ENCODE measurements around the gene DNAJB6. TPM values are rescaled to one million over a fixed set of nuclear protein-coding genes. Genes with fewer than 3 reads are reported as not detected.
A peak's percentile ranks its signal among the peaks of the same experiment; 100 is the strongest.

Gene DNAJB6
- total RNA-seq, 1 experiment from 2014 or later: 82.5 TPM

DNA sequence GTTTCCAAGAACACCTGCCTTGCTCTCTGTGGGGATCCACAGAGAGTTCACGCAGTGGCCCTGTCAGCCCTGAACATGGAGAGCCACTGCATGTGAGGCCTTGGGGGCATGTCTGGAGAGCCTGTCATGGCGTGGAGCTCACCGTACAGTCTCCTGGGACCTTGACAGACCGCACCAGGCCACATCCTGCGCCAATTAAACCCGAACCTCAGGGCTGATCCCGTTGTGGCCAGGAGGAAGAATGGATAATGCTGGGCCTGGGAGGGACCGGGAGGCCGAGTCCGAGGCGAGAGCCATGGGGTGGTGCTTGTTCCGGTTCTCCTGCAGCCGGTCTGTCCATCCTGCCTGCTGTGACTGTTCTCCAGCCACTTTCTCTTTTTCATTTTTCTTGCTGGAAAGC is 68.7 kb downstream of the DNAJB6 start:
- DNase-seq (ENCODE audit: low read depth, low spot score) (no peak), ATAC-seq (0 out of 2 replicates have a peak, but pooled peaks have one; percentile 2)
- Histone ChIP-seq H3K27ac (ENCODE audit: low read depth, low read length) (no peak overlapping the region), H3K9me2 (ENCODE audit: insufficient read depth) (no peaks in the 10 kb centered on the region), H3K4me2 (ENCODE audit: low read length) (no peak overlapping the region), H3K79me2 (ENCODE audit: insufficient read depth, low read length) (no peaks in the 10 kb centered on the region; the same call in 1 of the 2 replicates), H3K27me3 (ENCODE audit: insufficient read depth, low read length) (no peaks in the 10 kb centered on the region), H3K9ac (ENCODE audit: low read length) (no peak overlapping the region), H3K4me3 (replicated peaks in 1 of 2; ENCODE audit: low read depth in 1 of 2, low read length in 2 of 2) (no peak overlapping the region), H3K36me3 (ENCODE audit: control insufficient read depth in 1 of 2, insufficient read depth in 2 of 2, low read length in 2 of 2) (no peaks in the 10 kb centered on the region), H3K4me1 (ENCODE audit: control insufficient read depth in 1 of 2, insufficient read depth in 2 of 2, low read length in 2 of 2) (no peaks in the 10 kb centered on the region), H2AFZ (ENCODE audit: low read depth, low read length, poor library complexity, severe bottlenecking) (no peak overlapping the region), H3K9me3 (ENCODE audit: control insufficient read depth in 1 of 2, insufficient read depth in 1 of 2, low read depth in 1 of 2, low read length in 2 of 2) (no peaks in the 10 kb centered on the region), H4K20me1 (ENCODE audit: insufficient read depth) (no peaks in the 10 kb centered on the region)
- no TSS peak for BruUV-seq (replicated peaks)
- TF ChIP-seq SP1 (IDR thresholded peaks at IDR 0.05; ENCODE audit: low read depth) (no peak), CTCF (IDR thresholded peaks at IDR 0.05 in 2 of 3, conservative IDR thresholded peaks at IDR 0.05 in 1 of 3; ENCODE audit: borderline replicate concordance in 1 of 3, insufficient read depth in 1 of 3, low read depth in 2 of 3, low read length in 2 of 3) (no peak), CEBPB (IDR thresholded peaks at IDR 0.05; ENCODE audit: low read depth) (no peak), FOSL1 (IDR thresholded peaks at IDR 0.05; ENCODE audit: low read depth) (no peak), REST (IDR thresholded peaks at IDR 0.05; ENCODE audit: low read depth) (no peak), JUND (IDR thresholded peaks at IDR 0.05) (no peak), SRF (IDR thresholded peaks at IDR 0.05; ENCODE audit: low read depth) (no peak), YY1 (IDR thresholded peaks at IDR 0.05; ENCODE audit: extremely low read depth, insufficient replicate concordance, low read depth, low read length) (no peak), EGR1 (IDR thresholded peaks at IDR 0.05; ENCODE audit: low read depth) (no peak), POLR2A (IDR thresholded peaks at IDR 0.05; ENCODE audit: borderline replicate concordance, extremely low read depth, insufficient read depth, insufficient read length) (no peak), ZFX (IDR thresholded peaks at IDR 0.05) (no peak)
- TF ChIP-seq, protein P1, sequence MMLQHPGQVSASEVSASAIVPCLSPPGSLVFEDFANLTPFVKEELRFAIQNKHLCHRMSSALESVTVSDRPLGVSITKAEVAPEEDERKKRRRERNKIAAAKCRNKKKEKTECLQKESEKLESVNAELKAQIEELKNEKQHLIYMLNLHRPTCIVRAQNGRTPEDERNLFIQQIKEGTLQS (IDR thresholded peaks at IDR 0.05): no peak
- intact Hi-C loops (cut with micrococcal nuclease): no loop called here
- ChIA-PET CTCF (no interaction called here), RAD21 (ENCODE audit: low non-redundant PET in 1 of 2, low total read pairs in 2 of 2, uncharacterized antibody in 2 of 2, unreplicated experiment in 2 of 2) (no interaction called here), POLR2A (no interaction called here)
